Aorta (tissue), 5 donors: ENCODE data around the gene PTTG1IP. TPM values are rescaled to one million over a fixed set of nuclear protein-coding genes. Genes with fewer than 3 reads are reported as not detected.
A peak's percentile ranks its signal among the peaks of the same experiment; 100 is the strongest.

ENCODE experiments used
- ATAC-seq: fragments of 200-7000 bp; cut with Tn5 transposase; one replicate; pipeline ENCODE4 v1.9.1; 2022; ENCODE audit warnings: moderate library complexity; ENCODE audit not compliant: low FRiP score
- DNase-seq, 2 donors: peaks; one replicate each; pipeline ENCODE4 v3.0.0-alpha.2; 2020
- H3K27ac ChIP-seq, 2 donors: one replicate each; pipeline ENCODE4 v1.5.1; 2013; ENCODE audit warnings: low read length in 2 of 2, mild to moderate bottlenecking in 2 of 2, moderate library complexity in 2 of 2, control low read depth in 1 of 2, inconsistent platforms in 1 of 2, low read depth in 1 of 2
- H3K27me3 ChIP-seq, 2 donors: one replicate each; pipeline ENCODE4 v1.6.1; 2013; ENCODE audit warnings: control low read depth in 1 of 2, low read length in 1 of 2, mild to moderate bottlenecking in 1 of 2, moderate library complexity in 1 of 2; ENCODE audit not compliant: insufficient read depth in 2 of 2, control insufficient read depth in 1 of 2
- H3K36me3 ChIP-seq, 2 donors: one replicate each; pipeline ENCODE4 v1.6.1; 2013; ENCODE audit warnings: control low read depth in 1 of 2, low read length in 1 of 2, mild to moderate bottlenecking in 1 of 2; ENCODE audit not compliant: insufficient read depth in 2 of 2, control insufficient read depth in 1 of 2
- H3K4me1 ChIP-seq, 2 donors: one replicate each; pipeline ENCODE4 v1.6.1; 2013; ENCODE audit warnings: low read length in 2 of 2, control low read depth in 1 of 2, mild to moderate bottlenecking in 1 of 2, moderate library complexity in 1 of 2; ENCODE audit not compliant: insufficient read depth in 2 of 2, control insufficient read depth in 1 of 2
- H3K4me3 ChIP-seq, 2 donors: one replicate each; pipeline ENCODE4 v1.5.1; 2013; ENCODE audit warnings: low read length in 2 of 2, control low read depth in 1 of 2, mild to moderate bottlenecking in 1 of 2
- H3K9me3 ChIP-seq: one replicate; pipeline ENCODE4 v1.6.1; 2013; ENCODE audit warnings: mild to moderate bottlenecking, low read length; ENCODE audit not compliant: control insufficient read depth
- WGBS, 2 donors: extraction: QIAGEN DNeasy Blood & Tissue Kit; methylation state at CpG; one replicate each; pipeline ENCODE4 v1.1.7; 2013; 5-methylcytosine and 5-hydroxymethylcytosine counted together
- intact Hi-C, 2 donors: fragments of 100-400 bp; cut with DNase I; formaldehyde crosslinking; loops; one replicate each; pipeline versions ENCODE4 v1.14.2 to v1.15.0; 2022
- long read RNA-seq, 2 donors: library from polyadenylated mRNA; unstranded; transcript quantifications; one replicate each; pipeline ENCODE4 v2.0.0, GENCODE V29; 2020 to 2021
- polyA plus RNA-seq, 2 donors: library from polyadenylated mRNA; stranded (reverse); fragments of 200-250 nt; gene quantifications; one replicate each; pipeline ENCODE4 v1.2.3, GENCODE V29; 2013
- total RNA-seq, 2 donors: library from RNA; stranded (reverse); fragmentation: NEBNext Ultra II Directional; extraction: Animal tissue kit (Norgen Biotek cat#: 25700); gene quantifications; one replicate each; pipeline ENCODE4 v1.2.1, GENCODE V29; 2021
- donor health status: healthy with polysubstance abuse.
- donor health status: Bipolar disorder and iron deficiency.
- donor health status: DM: no; HTN: no; CAD: no.
- donor health status: DM: no; HTN: no; CAD: no.
- donor health status: DM: yes; HTN: yes; CAD: no.

PTTG1IP gene, protein sequence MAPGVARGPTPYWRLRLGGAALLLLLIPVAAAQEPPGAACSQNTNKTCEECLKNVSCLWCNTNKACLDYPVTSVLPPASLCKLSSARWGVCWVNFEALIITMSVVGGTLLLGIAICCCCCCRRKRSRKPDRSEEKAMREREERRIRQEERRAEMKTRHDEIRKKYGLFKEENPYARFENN
- 100 to 1,000 TPM; 268 to 271 TPM for total RNA-seq
- 100 to 1,000 TPM; 103 to 191 TPM for polyA plus RNA-seq
- long read RNA-seq, donor 1, transcript PTTG1IP-201 (6 exons, 2,760 nt), result major isoform, 1,270 of 1,548 reads
- long read RNA-seq, donor 1, partial matches to known transcripts, result 86 of 1,548 reads
- long read RNA-seq, donor 1, other reads (novel, unspliced or antisense), result 189 of 1,548 reads
- long read RNA-seq, donor 2, transcript PTTG1IP-201 (6 exons, 2,760 nt), result major isoform, 236 of 366 reads
- long read RNA-seq, donor 2, partial matches to known transcripts, result 27 of 366 reads
- long read RNA-seq, donor 2, other reads (novel, unspliced or antisense), result 101 of 366 reads

DNA sequence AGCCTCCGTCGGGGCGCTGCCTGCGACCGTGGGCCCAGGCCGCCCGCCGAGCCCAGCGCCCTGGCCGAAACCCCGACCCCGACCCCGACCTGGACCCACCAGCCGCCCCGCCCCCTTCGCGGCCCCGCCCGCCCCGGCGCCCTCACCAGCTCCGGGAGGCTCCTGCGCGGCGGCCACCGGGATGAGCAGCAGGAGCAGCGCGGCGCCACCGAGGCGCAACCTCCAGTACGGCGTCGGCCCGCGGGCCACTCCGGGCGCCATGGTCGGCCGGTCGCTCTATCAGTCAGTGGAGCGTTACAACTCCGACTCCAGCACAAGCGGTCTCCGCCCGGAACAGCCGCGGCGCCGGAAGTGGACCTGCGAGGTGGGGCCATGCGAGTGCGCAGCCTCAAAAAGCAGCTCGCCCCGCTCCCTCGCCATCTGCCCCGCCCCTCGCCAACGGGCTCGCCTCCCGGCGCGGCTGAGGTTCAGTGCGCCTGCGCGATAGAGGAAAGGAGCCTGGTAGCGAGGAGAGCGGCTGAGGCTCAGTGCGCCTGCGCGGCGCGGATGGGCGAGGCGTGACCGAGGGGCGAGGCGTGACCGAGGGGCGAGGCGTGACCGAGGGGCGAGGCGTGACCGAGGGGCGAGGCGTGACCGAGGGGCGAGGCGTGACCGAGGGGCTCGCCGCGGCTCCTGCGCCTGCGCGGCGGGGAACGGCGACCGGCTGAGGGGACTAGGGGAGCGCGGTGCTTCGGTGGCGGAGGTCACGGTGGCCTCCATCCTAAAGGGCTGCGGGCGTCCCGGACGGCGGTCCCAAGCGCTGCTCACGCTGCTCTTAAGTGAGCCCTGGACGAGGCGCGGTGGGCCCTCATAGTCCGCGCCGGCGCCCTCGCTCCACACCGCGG is at the start of gene PTTG1IP:
Gene PTTG1IP (minus strand): TSS at position 335 of the 884 bp plus-strand sequence. CDS start 74 bp downstream, at position 261.
- WGBS, 2 donors, result 0 to 1% methylated on average over 97 to 123 of the region's 123 CpGs
- H3K9me3 ChIP-seq, result no peaks in the 10 kb centered on the region
- H3K27me3 ChIP-seq, result no peaks in the 10 kb centered on the region
- H3K4me1 ChIP-seq, result peaks cover 0 to 4% of the 10 kb centered on the region in 2 donors
- H3K4me3 ChIP-seq, result peak within 1 kb of the TSS; percentile 88 to 89
- DNase-seq (peak; percentile 99 to 100), ATAC-seq (peak; percentile 91)
- H3K36me3 ChIP-seq, result no peaks in the 10 kb centered on the region
- intact Hi-C loops, result loop anchor here (5.0 to 10.0 kb wide), 3 partner anchors 56 to 261 kb away; partner anchors contain the start of genes SUMO3 (in 2 of the 2) and UBE2G2 (in 1 of the 2)
- H3K27ac ChIP-seq, result peak within 1 kb of the TSS; percentile 95 to 98

GRCh38 chr21:44921928-44922327 is 48.4 kb upstream of the PTTG1IP start:
- Histone ChIP-seq H3K9me3 (no peaks in the 10 kb centered on the region), H3K27me3 (no peaks in the 10 kb centered on the region), H3K4me1 (no peaks in the 10 kb centered on the region), H3K36me3 (no peaks in the 10 kb centered on the region), H3K27ac (no peak overlapping the region), H3K4me3 (no peak overlapping the region)
- intact Hi-C loops, result no loop called here
- 71 to 76% methylated on average over 5 of the region's 5 CpGs for WGBS, 2 donors
- no peak for DNase-seq
- ATAC-seq, result no peak

GRCh38 chr21:44920694-44921604 is 47.5 kb upstream of the PTTG1IP start, which contains the start of gene ITGB2:
ITGB2 (minus strand) TSS chr21:44920899; CDS start chr21:44910782, 10,117 bp downstream.
- no peak within 1 kb of the TSS for H3K27ac ChIP-seq
- peak; percentile 38 for ATAC-seq

GRCh38 chr21:44919913-44920693 is 46.6 kb upstream of the PTTG1IP start:
- H3K36me3 ChIP-seq, result no peaks in the 10 kb centered on the region
- intact Hi-C loops, result no loop called here
- DNase-seq (peak in 1 of 2 donors; percentile 53), ATAC-seq (peak; percentile 26)
- no peaks in the 10 kb centered on the region for H3K4me1 ChIP-seq
- H3K27ac ChIP-seq, result no peak overlapping the region
- 65 to 75% methylated on average over 25 to 28 of the region's 28 CpGs for WGBS, 2 donors
- H3K9me3 ChIP-seq, result no peaks in the 10 kb centered on the region
- no peaks in the 10 kb centered on the region for H3K27me3 ChIP-seq
- no peak overlapping the region for H3K4me3 ChIP-seq

More at GRCh38 chr21:44920694-44921604, 47.5 kb upstream of the PTTG1IP start, which contains the start of gene ITGB2:
- Histone ChIP-seq H3K36me3 (no peaks in the 10 kb centered on the region), H3K9me3 (no peaks in the 10 kb centered on the region), H3K4me1 (no peaks in the 10 kb centered on the region), H3K4me3 (no peak within 1 kb of the TSS), H3K27me3 (no peaks in the 10 kb centered on the region)
- DNase-seq, result peak in 1 of 2 donors; percentile 81
- intact Hi-C loops, result no loop called here
- WGBS, 2 donors, result 72% methylated on average over 29 of the region's 29 CpGs

DNA sequence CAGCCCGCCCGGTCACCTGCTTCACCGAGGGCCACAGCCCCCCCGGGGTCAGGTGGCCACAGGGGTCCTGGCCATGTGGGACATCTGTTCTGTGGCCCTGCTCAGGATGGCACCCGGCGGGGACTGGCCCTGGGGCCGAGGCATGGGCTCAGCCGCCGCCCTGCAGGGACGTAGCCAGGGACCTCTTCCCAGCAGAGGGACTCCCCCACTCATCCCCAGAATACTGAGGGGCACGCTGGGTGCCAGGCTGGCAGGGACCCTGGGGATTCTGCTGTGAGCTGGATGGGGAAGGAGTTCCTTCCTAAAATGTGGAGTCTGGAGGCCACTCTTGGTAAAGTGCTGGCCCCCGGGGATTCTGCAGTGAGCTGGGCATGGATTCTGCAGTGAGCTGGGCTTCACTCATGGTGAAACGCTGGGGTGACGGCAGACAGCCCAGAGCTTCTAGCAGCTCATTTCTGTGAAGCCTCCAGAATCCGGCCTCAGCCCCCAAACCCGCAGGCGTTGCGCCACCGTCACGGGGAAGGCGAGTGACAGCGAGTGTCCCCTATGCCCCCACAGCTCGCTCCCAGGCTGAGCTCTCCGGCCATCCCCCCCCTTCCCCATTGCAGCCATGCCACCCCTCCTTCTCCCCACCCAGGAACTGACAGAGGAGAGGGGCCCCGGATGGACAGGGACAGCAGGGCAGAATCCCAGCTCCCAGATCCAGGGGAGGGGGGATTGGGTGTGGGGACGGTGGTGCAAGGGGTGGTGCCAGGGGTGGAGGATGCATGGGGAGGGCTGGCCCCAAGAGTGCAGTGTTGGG is 45.8 kb upstream of the PTTG1IP start:
- no peaks in the 10 kb centered on the region for H3K27me3 ChIP-seq
- H3K9me3 ChIP-seq, result no peaks in the 10 kb centered on the region
- DNase-seq (peak in 1 of 2 donors; percentile 64), ATAC-seq (peak; percentile 17)
- H3K4me3 ChIP-seq, result no peak overlapping the region
- WGBS, 2 donors, result 40 to 49% methylated on average over 22 to 23 of the region's 26 CpGs
- intact Hi-C loops, result no loop called here
- H3K27ac ChIP-seq, result no peak overlapping the region
- no peaks in the 10 kb centered on the region for H3K36me3 ChIP-seq
- no peaks in the 10 kb centered on the region for H3K4me1 ChIP-seq

DNA sequence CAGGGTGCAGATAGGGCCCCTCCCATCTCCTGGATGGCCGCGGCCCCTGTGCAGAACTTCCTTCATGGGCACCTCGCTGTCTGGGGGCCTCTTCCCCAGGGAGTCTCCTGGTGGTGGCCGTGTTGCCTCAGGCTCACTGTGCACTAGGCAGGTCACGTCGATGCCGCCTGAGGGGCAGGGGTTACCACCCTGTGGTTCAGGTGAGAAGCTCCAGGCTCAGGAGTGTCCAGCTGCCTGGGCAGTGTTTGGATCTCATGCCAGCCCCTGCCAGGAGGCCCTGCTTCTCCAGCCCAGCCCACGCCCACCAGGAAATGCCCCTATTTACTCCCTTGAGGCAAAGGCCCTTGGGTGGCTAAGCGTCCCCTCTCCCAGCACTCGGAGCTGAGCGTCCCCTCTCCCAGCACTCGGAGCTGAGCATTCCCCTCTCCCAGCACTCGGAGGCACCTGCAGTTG is 45.1 kb upstream of the PTTG1IP start:
- intact Hi-C loops, result no loop called here
- ATAC-seq, result peak; percentile 2
- 56 to 60% methylated on average over 13 of the region's 13 CpGs for WGBS, 2 donors

GRCh38 chr21:44918107-44918470 is 44.6 kb upstream of the PTTG1IP start:
- intact Hi-C loops, result no loop called here
- Histone ChIP-seq H3K9me3 (no peaks in the 10 kb centered on the region), H3K4me1 (no peaks in the 10 kb centered on the region), H3K27ac (no peak overlapping the region), H3K36me3 (no peaks in the 10 kb centered on the region), H3K27me3 (no peaks in the 10 kb centered on the region), H3K4me3 (no peak overlapping the region)
- no peak for ATAC-seq
- DNase-seq, result peak in 1 of 2 donors; percentile 46
- 79 to 89% methylated on average over 12 of the region's 12 CpGs for WGBS, 2 donors

More for the DNA sequence above, 45.1 kb upstream of the PTTG1IP start:
- Histone ChIP-seq H3K36me3 (no peaks in the 10 kb centered on the region), H3K4me3 (no peak overlapping the region), H3K27ac (no peak overlapping the region), H3K4me1 (no peaks in the 10 kb centered on the region), H3K27me3 (no peaks in the 10 kb centered on the region), H3K9me3 (no peaks in the 10 kb centered on the region)
- no peak for DNase-seq
